ENCODE measurements around the gene S100A10. TPM values are rescaled to one million over a fixed set of nuclear protein-coding genes. Genes with fewer than 3 reads are reported as not detected.

The S100A10 gene
- total and polyA plus RNA-seq, 2 donors from 2014 or later = 467 to 500 TPM

DNA sequence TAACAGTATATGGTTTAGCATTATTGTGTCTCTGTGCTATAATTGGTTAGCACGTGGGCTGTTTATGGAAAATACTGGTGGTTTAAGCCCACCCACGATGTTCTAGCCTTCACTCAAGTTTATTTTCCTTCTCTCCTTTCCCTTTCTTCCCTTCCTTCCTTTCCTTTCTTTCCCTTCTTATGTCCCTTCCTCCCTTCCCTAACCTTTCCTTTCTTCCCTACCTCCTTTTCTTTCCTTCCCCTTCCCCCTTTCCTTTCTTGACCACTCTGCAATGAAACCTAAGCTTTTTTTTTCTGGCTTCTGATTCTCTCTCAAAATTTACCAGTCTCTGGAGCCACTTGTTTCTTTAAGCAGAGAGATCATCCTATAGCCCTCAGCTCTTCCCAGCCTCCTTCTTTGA is 13.4 kb upstream of the S100A10 start:
- intact Hi-C loops (cut with DNase I) = no loop called here
- no peaks in the 10 kb centered on the region for H3K4me1 ChIP-seq (ENCODE audit: control insufficient read depth in 2 of 3, insufficient read depth in 2 of 3, low read depth in 1 of 3, low read length in 3 of 3)
- FAIRE-seq (no peak), DNase-seq (no peak)
- no peak overlapping the region for H3K27ac ChIP-seq (ENCODE audit: low read depth in 2 of 2, low read length in 2 of 2)
- H3K9me3 ChIP-seq (ENCODE audit: control insufficient read depth in 2 of 3, insufficient read depth in 1 of 3, low read length in 3 of 3) = no peaks in the 10 kb centered on the region
- H3K4me3 ChIP-seq (ENCODE audit: low read length in 3 of 3) = no peak overlapping the region
- TF ChIP-seq, protein P1, sequence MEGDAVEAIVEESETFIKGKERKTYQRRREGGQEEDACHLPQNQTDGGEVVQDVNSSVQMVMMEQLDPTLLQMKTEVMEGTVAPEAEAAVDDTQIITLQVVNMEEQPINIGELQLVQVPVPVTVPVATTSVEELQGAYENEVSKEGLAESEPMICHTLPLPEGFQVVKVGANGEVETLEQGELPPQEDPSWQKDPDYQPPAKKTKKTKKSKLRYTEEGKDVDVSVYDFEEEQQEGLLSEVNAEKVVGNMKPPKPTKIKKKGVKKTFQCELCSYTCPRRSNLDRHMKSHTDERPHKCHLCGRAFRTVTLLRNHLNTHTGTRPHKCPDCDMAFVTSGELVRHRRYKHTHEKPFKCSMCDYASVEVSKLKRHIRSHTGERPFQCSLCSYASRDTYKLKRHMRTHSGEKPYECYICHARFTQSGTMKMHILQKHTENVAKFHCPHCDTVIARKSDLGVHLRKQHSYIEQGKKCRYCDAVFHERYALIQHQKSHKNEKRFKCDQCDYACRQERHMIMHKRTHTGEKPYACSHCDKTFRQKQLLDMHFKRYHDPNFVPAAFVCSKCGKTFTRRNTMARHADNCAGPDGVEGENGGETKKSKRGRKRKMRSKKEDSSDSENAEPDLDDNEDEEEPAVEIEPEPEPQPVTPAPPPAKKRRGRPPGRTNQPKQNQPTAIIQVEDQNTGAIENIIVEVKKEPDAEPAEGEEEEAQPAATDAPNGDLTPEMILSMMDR (IDR thresholded peaks at IDR 0.05; ENCODE audit: borderline replicate concordance, extremely low read depth, insufficient read depth) = no peak
- H3K9ac ChIP-seq (ENCODE audit: low read length in 3 of 3) = no peak overlapping the region
- no peaks in the 10 kb centered on the region for H3K27me3 ChIP-seq (ENCODE audit: control insufficient read depth, insufficient read depth, low read length)
- no peaks in the 10 kb centered on the region for H3K36me3 ChIP-seq (ENCODE audit: control insufficient read depth in 2 of 3, insufficient read depth in 3 of 3, low read length in 3 of 3)

- Histone ChIP-seq H3K27me3 (ENCODE audit: control insufficient read depth, insufficient read depth, low read length) (no peaks in the 10 kb centered on the region), H3K9ac (ENCODE audit: low read length in 3 of 3) (no peak overlapping the region), H3K9me3 (ENCODE audit: control insufficient read depth in 2 of 3, insufficient read depth in 1 of 3, low read length in 3 of 3) (no peaks in the 10 kb centered on the region), H3K4me3 (ENCODE audit: low read length in 3 of 3) (no peak overlapping the region), H3K4me1 (ENCODE audit: control insufficient read depth in 2 of 3, insufficient read depth in 2 of 3, low read depth in 1 of 3, low read length in 3 of 3) (no peaks in the 10 kb centered on the region), H3K27ac (ENCODE audit: low read depth in 2 of 2, low read length in 2 of 2) (no peak overlapping the region), H3K36me3 (ENCODE audit: control insufficient read depth in 2 of 3, insufficient read depth in 3 of 3, low read length in 3 of 3) (no peaks in the 10 kb centered on the region)
- intact Hi-C loops (cut with DNase I) = no loop called here
- FAIRE-seq (no peak), DNase-seq (no peak)
- TF ChIP-seq, protein P1 (IDR thresholded peaks at IDR 0.05; ENCODE audit: borderline replicate concordance, extremely low read depth, insufficient read depth) = no peak
Observed at GRCh38 chr1:152005360-152005912, 11.8 kb upstream of the S100A10 start.

GRCh38 chr1:152003846-152004442 is 10.3 kb upstream of the S100A10 start:
- no peak overlapping the region for H3K4me3 ChIP-seq (ENCODE audit: low read length in 3 of 3)
- no peaks in the 10 kb centered on the region for H3K9me3 ChIP-seq (ENCODE audit: control insufficient read depth in 2 of 3, insufficient read depth in 1 of 3, low read length in 3 of 3)
- no peaks in the 10 kb centered on the region for H3K27me3 ChIP-seq (ENCODE audit: control insufficient read depth, insufficient read depth, low read length)
- H3K9ac ChIP-seq (ENCODE audit: low read length in 3 of 3) = no peak overlapping the region
- TF ChIP-seq, protein P1 (IDR thresholded peaks at IDR 0.05; ENCODE audit: borderline replicate concordance, extremely low read depth, insufficient read depth) = no peak
- H3K27ac ChIP-seq (ENCODE audit: low read depth in 2 of 2, low read length in 2 of 2) = no peak overlapping the region
- no peaks in the 10 kb centered on the region for H3K36me3 ChIP-seq (ENCODE audit: control insufficient read depth in 2 of 3, insufficient read depth in 3 of 3, low read length in 3 of 3)
- DNase-seq (no peak), FAIRE-seq (no peak)
- H3K4me1 ChIP-seq (ENCODE audit: control insufficient read depth in 2 of 3, insufficient read depth in 2 of 3, low read depth in 1 of 3, low read length in 3 of 3) = no peaks in the 10 kb centered on the region
- intact Hi-C loops (cut with DNase I) = loop anchor here (5.0 kb wide), 1 partner anchor 72 kb away; no protein-coding TSS in a partner anchor

Data from kidney (tissue), 14 donors.